Retinal pigment epithelial cell (primary cell): ENCODE measurements around the gene BCL2L2.
"Not testable (repeated sequence)": the region's sequence is repeated elsewhere in the genome, so short reads cannot be mapped to it uniquely, and the experiment has no call there.

ENCODE experiments used
- DNase-seq: peaks from one replicate; pipeline ENCODE4 v3.0.0-alpha.2; 2010; ENCODE audit warnings: low read depth
- H3K4me3 ChIP-seq: 2 replicates; pipeline ENCODE4 v1.5.1; 2011; ENCODE audit warnings: mild to moderate bottlenecking, low read length, control low read depth, moderate library complexity
- TF ChIP-seq, protein P1 (sequence below): conservative IDR thresholded peaks from 2 replicates; pipeline ENCODE4 v1.5.1; 2011; ENCODE audit warnings: low read depth, low read length, control low read depth, inconsistent platforms

The BCL2L2 gene

DNA sequence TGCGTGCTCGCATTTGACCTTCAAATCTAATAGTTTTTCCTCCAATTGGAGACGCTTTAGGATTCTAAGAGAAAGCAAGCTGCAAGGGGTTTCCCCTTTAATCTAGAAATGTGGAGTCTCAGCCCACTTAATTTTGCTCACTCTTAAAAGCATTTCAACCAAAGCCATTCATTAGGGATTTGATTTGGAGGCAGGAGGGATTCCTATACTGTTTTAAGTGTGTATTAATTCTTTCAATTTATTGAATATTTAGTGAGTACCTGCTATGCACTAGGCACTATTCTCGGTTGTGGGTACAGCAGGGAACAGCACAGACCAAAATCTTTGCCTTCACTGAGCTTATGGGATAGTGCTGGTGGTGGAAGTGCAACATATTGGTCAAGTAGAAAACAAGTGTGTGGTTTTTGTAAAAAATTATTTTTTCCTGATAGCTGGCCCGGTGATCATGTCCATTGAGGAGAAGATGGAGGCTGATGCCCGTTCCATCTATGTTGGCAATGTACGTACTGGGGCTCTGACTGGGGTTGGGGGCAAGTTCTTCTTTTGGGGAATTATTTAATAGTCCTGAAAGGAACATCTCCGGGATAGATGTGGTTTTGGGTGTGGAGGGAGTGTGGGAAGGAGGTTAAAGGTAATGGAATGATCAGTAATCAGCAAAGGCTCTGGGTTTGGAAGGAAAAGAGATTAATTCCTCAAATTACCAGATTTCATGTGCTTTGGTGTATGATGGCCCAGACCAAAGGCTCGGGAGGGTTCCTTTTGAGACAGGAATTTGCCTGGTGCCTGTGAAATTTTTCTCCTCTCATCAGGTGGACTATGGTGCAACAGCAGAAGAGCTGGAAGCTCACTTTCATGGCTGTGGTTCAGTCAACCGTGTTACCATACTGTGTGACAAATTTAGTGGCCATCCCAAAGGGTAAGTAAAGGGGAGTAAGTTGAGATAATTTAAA lies 16.2 kb downstream of the BCL2L2 start:
- DNase-seq = no peak
- TF ChIP-seq, protein P1, sequence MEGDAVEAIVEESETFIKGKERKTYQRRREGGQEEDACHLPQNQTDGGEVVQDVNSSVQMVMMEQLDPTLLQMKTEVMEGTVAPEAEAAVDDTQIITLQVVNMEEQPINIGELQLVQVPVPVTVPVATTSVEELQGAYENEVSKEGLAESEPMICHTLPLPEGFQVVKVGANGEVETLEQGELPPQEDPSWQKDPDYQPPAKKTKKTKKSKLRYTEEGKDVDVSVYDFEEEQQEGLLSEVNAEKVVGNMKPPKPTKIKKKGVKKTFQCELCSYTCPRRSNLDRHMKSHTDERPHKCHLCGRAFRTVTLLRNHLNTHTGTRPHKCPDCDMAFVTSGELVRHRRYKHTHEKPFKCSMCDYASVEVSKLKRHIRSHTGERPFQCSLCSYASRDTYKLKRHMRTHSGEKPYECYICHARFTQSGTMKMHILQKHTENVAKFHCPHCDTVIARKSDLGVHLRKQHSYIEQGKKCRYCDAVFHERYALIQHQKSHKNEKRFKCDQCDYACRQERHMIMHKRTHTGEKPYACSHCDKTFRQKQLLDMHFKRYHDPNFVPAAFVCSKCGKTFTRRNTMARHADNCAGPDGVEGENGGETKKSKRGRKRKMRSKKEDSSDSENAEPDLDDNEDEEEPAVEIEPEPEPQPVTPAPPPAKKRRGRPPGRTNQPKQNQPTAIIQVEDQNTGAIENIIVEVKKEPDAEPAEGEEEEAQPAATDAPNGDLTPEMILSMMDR = no peak
- H3K4me3 ChIP-seq = peak overlapping the region; percentile 95

DNA sequence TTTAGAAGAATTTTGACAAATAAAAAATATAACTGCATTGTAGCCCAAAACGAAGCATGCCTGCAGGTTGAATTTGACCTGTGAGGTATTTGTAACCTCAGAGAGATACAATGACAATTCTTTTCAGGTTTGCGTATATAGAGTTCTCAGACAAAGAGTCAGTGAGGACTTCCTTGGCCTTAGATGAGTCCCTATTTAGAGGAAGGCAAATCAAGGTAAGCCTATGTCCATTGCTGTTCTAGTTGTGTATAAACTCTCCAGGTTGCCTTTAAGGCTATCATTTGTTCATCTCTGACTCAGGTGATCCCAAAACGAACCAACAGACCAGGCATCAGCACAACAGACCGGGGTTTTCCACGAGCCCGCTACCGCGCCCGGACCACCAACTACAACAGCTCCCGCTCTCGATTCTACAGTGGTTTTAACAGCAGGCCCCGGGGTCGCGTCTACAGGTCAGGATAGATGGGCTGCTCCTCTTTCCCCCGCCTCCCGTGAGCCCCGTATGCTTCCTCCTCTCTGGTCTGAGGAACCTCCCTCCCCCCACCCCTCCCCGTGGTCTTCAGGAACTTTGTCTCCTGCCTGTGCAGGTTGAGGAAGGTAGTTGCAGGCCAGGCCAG lies 17.3 kb downstream of the BCL2L2 start:
- TF ChIP-seq, protein P1 = no peak
- DNase-seq = no peak
- no peak overlapping the region for H3K4me3 ChIP-seq

DNA sequence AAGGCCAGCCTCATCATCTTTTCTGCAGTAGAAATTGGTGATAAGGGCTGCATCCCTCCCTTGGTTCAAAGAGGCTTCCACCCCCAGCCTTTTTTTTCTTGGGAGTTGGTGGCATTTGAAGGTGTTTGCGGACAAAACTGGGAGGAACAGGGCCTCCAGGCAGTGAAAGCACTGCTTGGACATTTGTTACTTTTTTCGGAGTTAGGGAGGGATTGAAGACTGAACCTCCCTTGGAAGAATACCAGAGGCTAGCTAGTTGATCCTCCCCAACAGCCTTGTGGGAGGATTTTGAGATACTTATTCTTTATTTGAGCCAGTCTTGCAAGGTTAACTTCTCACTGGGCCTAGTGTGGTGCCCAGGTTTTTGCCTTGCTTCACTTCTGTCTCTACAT lies 17.8 kb downstream of the BCL2L2 start:
- H3K4me3 ChIP-seq = no peak overlapping the region
- TF ChIP-seq, protein P1 = no peak
- no peak for DNase-seq

DNA sequence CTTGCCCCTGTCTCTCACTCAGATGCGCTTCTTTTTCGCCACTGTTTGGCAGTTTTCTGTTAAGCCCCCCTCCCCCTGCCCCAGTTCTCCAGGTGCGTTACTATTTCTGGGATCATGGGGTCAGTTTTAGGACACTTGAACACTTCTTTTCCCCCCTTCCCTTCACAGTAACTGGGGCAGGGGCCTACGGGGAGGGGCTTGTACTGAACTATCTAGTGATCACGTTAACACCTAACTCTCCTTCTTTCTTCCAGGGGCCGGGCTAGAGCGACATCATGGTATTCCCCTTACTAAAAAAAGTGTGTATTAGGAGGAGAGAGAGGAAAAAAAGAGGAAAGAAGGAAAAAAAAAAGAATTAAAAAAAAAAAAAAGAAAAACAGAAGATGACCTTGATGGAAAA lies 18.4 kb downstream of the BCL2L2 start:
- TF ChIP-seq, protein P1 = no peak
- no peak for DNase-seq
- H3K4me3 ChIP-seq = no peak overlapping the region

DNA sequence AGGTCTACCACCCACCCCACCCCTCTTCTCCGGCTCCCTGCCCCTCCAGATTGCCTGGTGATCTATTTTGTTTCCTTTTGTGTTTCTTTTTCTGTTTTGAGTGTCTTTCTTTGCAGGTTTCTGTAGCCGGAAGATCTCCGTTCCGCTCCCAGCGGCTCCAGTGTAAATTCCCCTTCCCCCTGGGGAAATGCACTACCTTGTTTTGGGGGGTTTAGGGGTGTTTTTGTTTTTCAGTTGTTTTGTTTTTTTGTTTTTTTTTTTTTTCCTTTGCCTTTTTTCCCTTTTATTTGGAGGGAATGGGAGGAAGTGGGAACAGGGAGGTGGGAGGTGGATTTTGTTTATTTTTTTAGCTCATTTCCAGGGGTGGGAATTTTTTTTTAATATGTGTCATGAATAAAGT lies 19.1 kb downstream of the BCL2L2 start:
- DNase-seq, H3K4me3 ChIP-seq: not testable (repeated sequence)

DNA sequence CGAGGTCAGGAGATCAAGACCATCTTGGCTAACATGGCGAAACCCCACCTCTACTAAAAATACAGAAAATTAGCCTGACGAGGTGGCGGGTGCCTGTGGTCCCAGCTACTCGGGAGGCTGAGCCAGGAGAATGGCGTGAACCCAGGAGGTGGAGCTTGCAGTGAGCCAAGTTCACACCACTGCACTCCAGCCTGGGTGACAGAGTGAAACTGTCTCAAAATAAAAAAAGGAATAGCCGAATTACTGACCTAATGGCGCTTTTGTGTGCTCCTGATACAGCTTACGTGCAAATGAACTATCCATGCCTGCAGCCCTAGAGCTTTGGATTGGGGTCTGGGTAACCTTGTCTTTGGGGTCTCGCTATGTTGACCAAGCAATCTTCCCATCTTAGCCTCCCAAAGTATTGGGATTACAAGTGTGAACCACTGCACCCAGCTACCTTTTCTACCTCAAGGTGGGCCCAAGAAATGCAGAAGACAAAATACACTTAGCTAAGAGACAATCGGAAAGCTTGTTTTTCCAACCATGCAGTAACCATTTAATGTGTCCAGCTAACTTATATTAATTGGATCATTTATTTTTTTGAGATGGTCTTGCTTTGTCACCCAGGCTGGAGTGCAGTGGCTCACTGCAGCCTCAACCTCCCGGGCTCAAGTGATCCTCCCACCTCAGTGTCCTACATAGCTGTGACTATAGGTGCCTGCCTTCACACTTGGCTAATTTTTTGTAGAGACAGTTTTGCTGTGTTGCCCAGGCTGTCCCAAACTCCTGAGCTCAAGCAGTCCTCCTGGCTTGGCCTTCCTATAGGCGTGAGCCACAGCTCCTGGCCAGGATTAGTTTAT lies 20.1 kb downstream of the BCL2L2 start:
- H3K4me3 ChIP-seq = no peak overlapping the region
- no peak for DNase-seq
- TF ChIP-seq, protein P1 = no peak
